Measurements from ENCODE around the gene RAB44. TPM values are rescaled to one million over a fixed set of nuclear protein-coding genes. Genes with fewer than 3 reads are reported as not detected.

Gene RAB44
- total RNA-seq, 1 donor from 2014 or later: 0.96 TPM

- Histone ChIP-seq H3K36me3 (no peaks in the 10 kb centered on the region), H3K9me3 (no peaks in the 10 kb centered on the region), H3K4me3 (no peak overlapping the region), H3K27ac (no peak overlapping the region), H3K4me1 (peaks cover 4% of the 10 kb centered on the region), H3K27me3 (no peaks in the 10 kb centered on the region)
- intact Hi-C loops (cut with DNase I): loop anchor here (10.0 kb wide), 1 partner anchor 116 kb away; no protein-coding TSS in a partner anchor
- no peak for TF ChIP-seq CTCF (IDR thresholded peaks at IDR 0.05)
- ATAC-seq (no peak), DNase-seq (no peak)
Observed at GRCh38 chr6:36740818-36741179, 43.2 kb downstream of the RAB44 start.

GRCh38 chr6:36742146-36742545 is 44.5 kb downstream of the RAB44 start:
- H3K27ac ChIP-seq: no peak overlapping the region
- H3K36me3 ChIP-seq: no peaks in the 10 kb centered on the region
- no peaks in the 10 kb centered on the region for H3K4me1 ChIP-seq
- H3K27me3 ChIP-seq: no peaks in the 10 kb centered on the region
- no peak for DNase-seq
- TF ChIP-seq CTCF (IDR thresholded peaks at IDR 0.05): no peak
- no peak overlapping the region for H3K4me3 ChIP-seq
- intact Hi-C loops (cut with DNase I): loop anchor here (10.0 kb wide), 1 partner anchor 117 kb away; no protein-coding TSS in a partner anchor
- H3K9me3 ChIP-seq: no peaks in the 10 kb centered on the region
- no peak for ATAC-seq

DNA sequence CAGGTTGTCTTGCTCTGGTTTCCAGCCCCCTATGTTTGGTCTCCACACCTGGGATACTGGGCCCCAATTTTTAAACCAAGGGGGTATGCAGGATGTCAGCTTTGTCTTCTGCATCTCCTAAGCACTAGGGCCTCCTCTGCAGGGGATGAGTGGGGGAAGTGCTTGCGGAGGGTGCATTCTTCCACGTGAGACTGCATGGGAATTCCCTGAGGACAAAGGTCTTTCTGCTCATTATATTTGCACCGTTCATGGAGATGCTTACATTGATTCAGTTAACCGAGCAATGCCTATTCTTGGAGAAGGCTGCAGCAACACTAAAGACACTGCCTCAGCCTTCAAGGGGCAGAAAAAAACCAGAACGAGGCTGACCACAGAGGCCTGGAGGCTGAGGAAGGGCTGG is 45.4 kb downstream of the RAB44 start:
- DNase-seq (no peak), ATAC-seq (no peak)
- H3K36me3 ChIP-seq: no peaks in the 10 kb centered on the region
- H3K27me3 ChIP-seq: no peaks in the 10 kb centered on the region
- no peak overlapping the region for H3K4me3 ChIP-seq
- no peaks in the 10 kb centered on the region for H3K4me1 ChIP-seq
- H3K9me3 ChIP-seq: no peaks in the 10 kb centered on the region
- no peak for TF ChIP-seq CTCF (IDR thresholded peaks at IDR 0.05)
- intact Hi-C loops (cut with DNase I): loop anchor here (10.0 kb wide), 1 partner anchor 118 kb away; no protein-coding TSS in a partner anchor
- no peak overlapping the region for H3K27ac ChIP-seq

DNA sequence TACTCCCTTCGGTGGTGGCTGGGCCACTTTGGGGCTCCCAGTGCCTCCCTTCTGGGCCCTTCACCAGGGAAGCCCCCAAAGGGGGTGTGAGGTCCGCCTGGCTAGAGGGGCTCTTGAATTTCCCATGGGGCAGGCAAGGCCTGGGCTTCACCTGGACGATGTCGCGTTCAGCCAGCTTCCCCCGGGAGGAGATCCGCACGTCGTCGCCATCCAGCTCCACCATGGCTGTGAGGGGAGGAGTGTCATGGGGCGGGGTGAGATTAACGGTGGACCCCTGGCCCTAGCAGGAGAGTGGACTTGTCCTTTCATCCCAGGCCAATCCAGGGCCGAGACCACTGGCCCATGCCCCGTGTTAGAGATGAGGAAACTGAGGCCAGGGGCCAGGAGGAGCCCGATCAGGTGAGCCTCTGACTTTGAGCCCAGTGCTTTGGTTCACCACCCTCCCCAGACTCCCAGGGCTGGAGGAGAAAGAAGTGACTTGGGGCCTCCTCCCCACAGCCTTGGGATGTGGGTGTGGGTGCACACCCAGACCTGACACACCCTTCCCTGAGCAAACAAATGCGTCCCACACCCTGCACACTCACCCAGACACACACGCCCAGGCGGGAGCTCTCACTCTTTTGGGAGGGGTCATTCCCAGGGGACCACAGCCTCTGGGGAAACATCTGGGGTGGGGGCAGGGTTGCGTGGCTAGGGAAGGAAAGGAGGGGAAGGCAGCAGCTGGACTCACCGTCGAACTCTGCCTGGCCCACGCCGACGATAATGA is 46.1 kb downstream of the RAB44 start:
- no peak for TF ChIP-seq CTCF (IDR thresholded peaks at IDR 0.05)
- ATAC-seq (no peak), DNase-seq (no peak)
- Histone ChIP-seq H3K4me1 (no peaks in the 10 kb centered on the region), H3K36me3 (no peaks in the 10 kb centered on the region), H3K4me3 (no peak overlapping the region), H3K27me3 (no peaks in the 10 kb centered on the region), H3K27ac (no peak overlapping the region), H3K9me3 (no peaks in the 10 kb centered on the region)
- intact Hi-C loops (cut with DNase I): loop anchor here (10.0 kb wide), 1 partner anchor 119 kb away; no protein-coding TSS in a partner anchor

DNA sequence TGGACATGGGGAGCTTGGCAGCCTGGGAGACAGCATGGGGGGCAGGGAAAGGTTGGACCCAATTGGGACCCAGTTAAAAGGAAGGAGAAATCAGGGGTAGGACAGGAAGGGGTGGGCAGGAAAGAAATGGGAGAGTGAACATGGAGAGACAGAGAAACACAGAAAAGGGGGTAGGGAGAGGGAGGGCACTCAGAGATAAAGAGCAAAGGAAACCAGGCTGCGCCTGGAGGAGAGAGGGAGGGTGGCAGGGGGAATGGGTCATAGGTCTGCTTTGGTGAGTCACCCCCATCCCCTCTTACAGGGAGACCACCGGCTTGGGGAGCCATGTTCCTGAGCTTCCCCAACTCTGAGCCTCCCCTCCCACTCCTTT is 46.7 kb downstream of the RAB44 start:
- intact Hi-C loops (cut with DNase I): loop anchor here (10.0 kb wide), 1 partner anchor 119 kb away; no protein-coding TSS in a partner anchor
- no peaks in the 10 kb centered on the region for H3K4me1 ChIP-seq
- no peak for ATAC-seq

More for the DNA sequence above, 46.7 kb downstream of the RAB44 start:
- H3K9me3 ChIP-seq: no peaks in the 10 kb centered on the region
- no peaks in the 10 kb centered on the region for H3K27me3 ChIP-seq
- TF ChIP-seq CTCF (IDR thresholded peaks at IDR 0.05): no peak
- no peak overlapping the region for H3K4me3 ChIP-seq
- no peaks in the 10 kb centered on the region for H3K36me3 ChIP-seq
- H3K27ac ChIP-seq: no peak overlapping the region
- no peak for DNase-seq

Data from upper lobe of right lung (tissue), 1 donor.